Measurements from ENCODE around the gene NFATC2. TPM values are rescaled to one million over a fixed set of nuclear protein-coding genes. Genes with fewer than 3 reads are reported as not detected.

Gene NFATC2
- total RNA-seq, 6 experiments from 2014 or later = 3.9 to 7.1 (median 4.7) TPM

DNA sequence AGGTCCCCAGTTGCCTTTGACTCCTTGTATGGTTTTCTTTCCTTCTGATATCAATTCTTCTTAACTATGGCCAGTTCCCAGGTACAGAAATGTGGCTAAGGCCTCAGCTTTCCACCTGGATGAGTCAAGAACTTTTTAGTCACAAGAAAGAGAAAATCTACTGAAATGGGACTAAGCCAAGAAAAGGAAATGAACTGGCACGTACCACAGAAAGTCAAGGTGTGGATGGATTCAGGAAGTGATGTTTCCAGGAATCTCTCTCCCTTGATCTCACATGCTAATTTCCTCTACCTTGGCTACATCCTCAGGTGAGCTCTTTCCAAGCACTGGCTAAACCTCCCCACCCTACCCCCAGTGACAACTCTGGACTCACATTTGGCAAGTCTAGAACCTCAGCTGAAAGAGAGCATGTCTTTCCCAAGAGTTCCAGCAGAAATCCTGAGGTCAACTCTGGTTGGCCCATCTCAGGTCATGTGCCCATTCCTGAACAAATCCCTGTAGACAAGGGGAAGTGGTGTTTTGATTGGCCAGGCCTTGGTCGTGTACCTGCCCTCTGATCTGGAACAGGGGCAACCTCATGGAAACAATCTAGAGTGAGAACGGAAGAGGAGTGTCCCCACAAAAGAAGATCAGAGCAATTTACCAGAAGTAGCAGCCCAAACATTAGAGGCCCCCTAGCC is 205.3 kb downstream of the NFATC2 start:
- Histone ChIP-seq H3K9me3 (no peaks in the 10 kb centered on the region), H3K4me1 (no peaks in the 10 kb centered on the region), H3K36me3 (no peaks in the 10 kb centered on the region), H3K27me3 (no peaks in the 10 kb centered on the region), H3K4me3 (no peak overlapping the region), H3K27ac (no peak overlapping the region)
- ATAC-seq (no peak), DNase-seq (no peak)
- intact Hi-C loops (cut with DNase I) = no loop called here
- TF ChIP-seq, protein P1, sequence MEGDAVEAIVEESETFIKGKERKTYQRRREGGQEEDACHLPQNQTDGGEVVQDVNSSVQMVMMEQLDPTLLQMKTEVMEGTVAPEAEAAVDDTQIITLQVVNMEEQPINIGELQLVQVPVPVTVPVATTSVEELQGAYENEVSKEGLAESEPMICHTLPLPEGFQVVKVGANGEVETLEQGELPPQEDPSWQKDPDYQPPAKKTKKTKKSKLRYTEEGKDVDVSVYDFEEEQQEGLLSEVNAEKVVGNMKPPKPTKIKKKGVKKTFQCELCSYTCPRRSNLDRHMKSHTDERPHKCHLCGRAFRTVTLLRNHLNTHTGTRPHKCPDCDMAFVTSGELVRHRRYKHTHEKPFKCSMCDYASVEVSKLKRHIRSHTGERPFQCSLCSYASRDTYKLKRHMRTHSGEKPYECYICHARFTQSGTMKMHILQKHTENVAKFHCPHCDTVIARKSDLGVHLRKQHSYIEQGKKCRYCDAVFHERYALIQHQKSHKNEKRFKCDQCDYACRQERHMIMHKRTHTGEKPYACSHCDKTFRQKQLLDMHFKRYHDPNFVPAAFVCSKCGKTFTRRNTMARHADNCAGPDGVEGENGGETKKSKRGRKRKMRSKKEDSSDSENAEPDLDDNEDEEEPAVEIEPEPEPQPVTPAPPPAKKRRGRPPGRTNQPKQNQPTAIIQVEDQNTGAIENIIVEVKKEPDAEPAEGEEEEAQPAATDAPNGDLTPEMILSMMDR (IDR thresholded peaks at IDR 0.05) = no peak
- no peak for TF ChIP-seq POLR2A (IDR thresholded peaks at IDR 0.05)
- WGBS (ENCODE audit: insufficient coverage, low coverage, low lambda C conversion rate, missing lambda C conversion rate) = 67% methylated on average over 3 of the region's 3 CpGs

Small RNA genes within 50 kb of the gene (microRNA-seq; reads per million reads assigned to microRNA genes)
- 0.58 to 0.64 reads per million in 2 donors for gene MIR3194

Small RNA genes within 50 kb of the gene (small RNA-seq; reads per million reads assigned to genes)
- gene MIR3194 = 0 to 0.10 reads per million in 2 experiments

Other genes with a start within 250 kb of the NFATC2 start
- 10 to 100 TPM; 10.5 to 17.4 (median 13.0) TPM for gene ATP9A, start 225.7 kb upstream of the NFATC2 start, total RNA-seq